Caki2 (cell line): ENCODE measurements around the gene ASB13. TPM values are rescaled to one million over a fixed set of nuclear protein-coding genes. Genes with fewer than 3 reads are reported as not detected.
A peak's percentile ranks its signal among the peaks of the same experiment; 100 is the strongest.

Source experiments
- DNase-seq: peaks from one replicate; pipeline ENCODE4 v3.0.0-alpha.2; 2015; ENCODE audit warnings: low read depth
- in situ Hi-C: cut with HindIII; loops from 2 replicates; pipeline ENCODE4 v1.10.0; 2016; ENCODE audit warnings: low sequenced_read_pairs, low pct_unique_long_range_greater_than_20kb, mixed read lengths
- total RNA-seq: library from RNA; depleted of rRNA; stranded (reverse); fragments of >200 nt; shearing (Covaris generic); gene quantifications from 2 replicates; pipeline ENCODE4 v1.2.3, GENCODE V29; 2014; ENCODE audit warnings: low replicate concordance; rRNA removed

ASB13 gene
- 21.4 and 28.8 TPM in 2 replicates for total RNA-seq

GRCh38 chr10:5666008-5666840, at the start of gene ASB13:
ASB13 (minus strand) TSS chr10:5666595; CDS start chr10:5666551, 44 bp downstream.
- DNase-seq: peak; percentile 54
- in situ Hi-C loops: no loop called here

GRCh38 chr10:5711642-5712041, 45.2 kb upstream of the ASB13 start:
- no peak for DNase-seq
- in situ Hi-C loops: no loop called here

- DNase-seq: no peak
- in situ Hi-C loops: no loop called here
Observed at GRCh38 chr10:5710859-5711258, 44.5 kb upstream of the ASB13 start.

GRCh38 chr10:5709865-5710264, 43.5 kb upstream of the ASB13 start:
- in situ Hi-C loops: no loop called here
- no peak for DNase-seq

- in situ Hi-C loops: no loop called here
- no peak for DNase-seq
Observed at GRCh38 chr10:5708356-5708755, 42.0 kb upstream of the ASB13 start.

GRCh38 chr10:5698062-5698461, 31.7 kb upstream of the ASB13 start:
- in situ Hi-C loops: no loop called here

GRCh38 chr10:5697342-5697741, 30.9 kb upstream of the ASB13 start:
- in situ Hi-C loops: no loop called here
- DNase-seq: no peak

More at GRCh38 chr10:5698062-5698461, 31.7 kb upstream of the ASB13 start:
- DNase-seq: no peak

- in situ Hi-C loops: no loop called here
- no peak for DNase-seq
Observed at GRCh38 chr10:5694573-5694972, 28.2 kb upstream of the ASB13 start.

- DNase-seq: no peak
- in situ Hi-C loops: no loop called here
Observed at GRCh38 chr10:5692461-5693358, 26.3 kb upstream of the ASB13 start.

GRCh38 chr10:5691786-5692185, 25.4 kb upstream of the ASB13 start:
- in situ Hi-C loops: no loop called here
- no peak for DNase-seq

GRCh38 chr10:5688587-5688986, 22.2 kb upstream of the ASB13 start:
- in situ Hi-C loops: no loop called here

GRCh38 chr10:5685764-5686240, 19.4 kb upstream of the ASB13 start:
- no peak for DNase-seq

More at GRCh38 chr10:5688587-5688986, 22.2 kb upstream of the ASB13 start:
- no peak for DNase-seq

GRCh38 chr10:5684971-5685763, 18.8 kb upstream of the ASB13 start:
- DNase-seq: peak; percentile 74
- in situ Hi-C loops: no loop called here

More at GRCh38 chr10:5685764-5686240, 19.4 kb upstream of the ASB13 start:
- in situ Hi-C loops: no loop called here

- peak; percentile 100 for DNase-seq
- in situ Hi-C loops: no loop called here
Observed at GRCh38 chr10:5684318-5684970, 18.0 kb upstream of the ASB13 start, which contains the start of gene TASOR2. TASOR2 (plus strand) TSS chr10:5684838; CDS start chr10:5720643, 35,805 bp downstream.

GRCh38 chr10:5683065-5683464, 16.7 kb upstream of the ASB13 start:
- no peak for DNase-seq
- in situ Hi-C loops: no loop called here

GRCh38 chr10:5681930-5682329, 15.5 kb upstream of the ASB13 start:
- DNase-seq: no peak
- in situ Hi-C loops: no loop called here

GRCh38 chr10:5679606-5680005, 13.2 kb upstream of the ASB13 start:
- DNase-seq: no peak
- in situ Hi-C loops: no loop called here

GRCh38 chr10:5679037-5679435, 12.6 kb upstream of the ASB13 start:
- in situ Hi-C loops: no loop called here
- no peak for DNase-seq
